Hematopoietic multipotent progenitor cell treated with erythropoietin and hydrocortisone succinate and interleukin-3 and kit ligand, for 4 days (in vitro differentiated cells): Measurements from ENCODE around the gene ESPNL.
"Not testable (repeated sequence)": the region's sequence is repeated elsewhere in the genome, so short reads cannot be mapped to it uniquely, and the experiment has no call there.

Source experiments
- DNase-seq: peaks from one replicate; pipeline ENCODE4 v3.0.0-alpha.2; 2015

The ESPNL gene

DNA sequence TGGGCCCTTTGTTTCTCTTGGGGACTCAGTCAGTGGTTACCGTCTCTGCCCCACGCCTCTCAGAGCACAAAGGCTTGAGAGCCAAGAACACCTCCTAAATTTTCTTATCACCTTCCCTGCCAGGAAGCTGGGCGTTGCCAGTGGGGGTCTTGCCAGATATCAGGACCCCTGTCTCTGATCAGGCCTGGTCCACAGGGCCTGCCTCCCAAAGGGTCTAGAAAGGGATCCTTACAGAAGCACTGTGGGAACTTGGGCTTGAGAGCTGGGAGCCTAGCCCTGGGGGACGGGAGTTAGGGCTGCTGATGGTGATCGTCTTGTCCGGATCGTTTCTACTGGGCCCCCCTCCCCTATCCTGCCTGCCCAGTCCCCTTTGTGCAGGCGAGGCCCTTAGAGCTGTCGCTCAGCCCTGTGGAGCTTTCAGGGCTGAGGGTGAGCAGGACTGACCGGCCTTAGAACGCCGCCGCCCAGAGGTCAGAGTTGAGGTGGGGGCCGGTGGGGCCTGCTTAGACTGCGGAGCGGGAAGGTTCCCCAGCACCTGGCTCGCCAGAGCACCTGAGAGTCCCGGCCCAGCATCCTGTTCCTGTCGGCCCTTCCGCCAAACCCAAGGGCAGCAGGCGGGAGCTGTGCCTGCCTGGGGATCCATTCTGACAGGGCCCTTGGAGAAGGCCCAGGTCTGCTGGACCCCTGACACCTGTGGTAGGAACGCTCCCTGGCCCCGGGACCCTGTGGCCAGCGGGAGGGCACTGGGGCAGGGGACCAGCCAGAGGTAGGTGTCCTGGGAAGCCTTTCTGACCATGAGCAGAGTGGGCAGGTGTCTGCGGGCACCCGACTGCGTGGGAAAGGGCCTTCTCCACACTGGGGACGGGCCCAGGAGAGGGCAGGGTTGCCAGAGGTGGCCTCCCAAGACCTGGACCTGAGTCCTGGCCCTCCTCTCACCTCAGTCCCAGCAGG lies 956 bp downstream of the ESPNL start:
- DNase-seq, result no peak

DNA sequence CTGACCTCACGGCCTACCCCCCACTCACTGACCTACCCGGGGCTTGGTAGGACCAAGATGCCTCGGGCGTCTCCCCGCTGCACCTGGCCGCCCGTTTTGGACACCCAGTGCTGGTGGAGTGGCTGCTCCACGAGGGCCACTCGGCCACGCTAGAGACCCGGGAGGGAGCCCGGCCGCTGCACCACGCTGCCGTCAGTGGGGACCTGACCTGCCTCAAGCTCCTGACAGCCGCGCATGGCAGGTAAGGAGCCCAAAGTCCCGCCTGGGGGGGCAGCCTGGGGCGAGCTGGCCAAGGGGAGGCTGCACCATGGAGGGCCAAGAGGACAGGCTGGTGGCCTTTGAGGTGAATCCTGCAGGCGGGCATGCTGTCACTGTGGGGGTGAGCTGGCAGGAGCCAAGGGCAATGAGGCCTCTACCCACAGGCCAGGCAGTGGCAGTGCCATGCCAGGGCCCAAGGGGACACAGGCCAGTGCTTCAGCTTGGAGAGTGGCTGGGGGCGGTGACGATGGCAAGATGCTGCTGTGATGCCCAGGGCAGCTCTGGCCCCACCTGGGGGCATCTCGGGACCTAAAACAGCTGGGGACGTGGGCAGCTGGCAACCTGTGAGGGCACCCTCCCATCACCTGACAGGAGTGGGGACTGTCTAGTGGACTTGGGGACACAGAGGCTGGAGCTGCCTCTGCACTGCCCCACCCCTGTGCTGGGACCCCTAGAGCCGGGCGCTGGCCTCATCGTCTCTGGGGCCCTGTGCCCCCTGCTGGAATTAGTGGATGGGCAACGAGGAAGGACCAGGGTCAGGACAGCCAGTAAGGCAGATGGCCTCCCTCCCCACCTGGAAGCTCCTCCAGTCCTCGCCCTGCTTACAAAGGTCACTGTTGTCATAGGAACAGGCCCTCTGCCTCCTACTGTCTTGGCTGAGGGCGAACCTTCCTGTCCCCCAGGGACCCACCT lies 2.0 kb downstream of the ESPNL start:
- DNase-seq, result no peak

DNA sequence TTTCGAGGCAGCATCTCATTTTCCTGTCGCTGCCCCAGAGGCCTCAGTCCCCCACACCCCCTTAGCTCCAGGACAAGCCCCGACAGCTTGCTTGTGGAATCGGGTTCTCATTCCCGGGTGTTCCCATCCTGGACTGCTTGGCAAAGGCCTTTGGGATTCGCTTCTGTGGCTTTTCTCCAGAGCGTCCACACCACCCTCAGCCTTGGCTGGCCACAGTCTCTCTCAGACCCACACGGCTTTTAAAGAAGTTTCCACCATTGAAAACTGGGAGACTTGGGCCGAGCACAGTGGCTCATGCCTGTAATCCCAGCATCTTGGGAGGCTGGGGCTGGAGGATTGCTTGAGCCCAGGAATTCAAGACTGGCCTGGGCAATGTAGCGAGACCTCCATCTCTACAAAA lies 2.7 kb downstream of the ESPNL start:
- DNase-seq, result no peak

DNA sequence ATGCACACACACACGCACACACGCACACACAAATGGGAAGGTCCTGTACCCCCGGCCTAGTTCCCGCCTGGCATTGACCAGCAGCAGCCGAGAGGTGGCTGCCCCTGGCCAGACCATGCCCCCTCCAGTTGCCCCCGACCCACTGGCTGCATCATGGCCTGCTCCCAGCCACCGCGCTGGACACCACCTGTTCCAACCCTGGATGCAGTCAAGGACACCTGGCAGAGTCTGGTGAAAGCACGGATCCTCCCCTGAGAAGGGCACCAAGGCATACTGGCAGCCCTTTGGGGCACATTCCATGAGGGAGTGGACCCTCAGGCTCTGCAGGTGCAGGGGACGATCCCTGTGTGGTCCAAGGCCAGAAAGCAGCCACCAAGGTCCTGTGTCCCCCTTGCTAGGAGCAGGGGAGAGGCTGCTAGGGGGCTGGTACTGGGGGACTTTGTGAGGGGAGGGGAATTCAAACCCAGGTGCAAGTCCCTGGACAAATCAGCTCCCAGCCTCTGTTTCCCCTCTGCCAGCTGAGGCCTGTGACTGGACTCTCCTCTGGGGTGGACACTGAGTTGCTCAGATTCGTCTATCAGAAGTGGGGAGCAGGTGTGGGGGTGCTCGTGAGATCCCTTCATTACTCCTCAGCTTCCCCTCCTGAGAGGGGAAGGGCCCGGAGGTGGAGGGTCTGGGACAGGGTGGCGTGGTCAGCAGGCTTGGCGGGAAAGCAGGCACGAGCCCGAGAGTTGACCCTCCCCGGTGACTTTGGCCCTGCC lies 3.5 kb downstream of the ESPNL start:
- no peak for DNase-seq

DNA sequence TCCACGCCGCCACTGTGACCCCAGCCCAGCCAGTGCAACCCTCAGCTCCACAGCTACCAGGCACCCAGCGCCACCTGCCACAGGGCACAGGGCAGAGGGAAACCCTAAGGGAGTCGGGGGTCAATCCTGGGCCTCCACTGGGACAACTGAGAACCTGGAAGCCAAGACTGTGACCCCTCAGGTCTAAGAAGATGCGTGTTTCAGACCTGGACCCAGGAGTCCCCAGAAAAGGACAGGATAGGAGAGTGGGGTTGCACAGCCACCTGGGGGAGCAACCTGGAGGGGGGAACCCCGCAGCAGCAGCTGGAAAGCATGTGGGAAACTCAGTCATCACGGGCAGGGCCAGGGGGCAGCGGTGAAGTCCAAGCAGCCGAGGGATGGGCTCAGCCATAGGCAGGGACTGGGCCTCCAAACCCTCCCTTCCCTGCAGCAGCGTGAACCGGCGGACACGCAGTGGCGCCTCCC lies 4.1 kb downstream of the ESPNL start:
- no peak for DNase-seq

DNA sequence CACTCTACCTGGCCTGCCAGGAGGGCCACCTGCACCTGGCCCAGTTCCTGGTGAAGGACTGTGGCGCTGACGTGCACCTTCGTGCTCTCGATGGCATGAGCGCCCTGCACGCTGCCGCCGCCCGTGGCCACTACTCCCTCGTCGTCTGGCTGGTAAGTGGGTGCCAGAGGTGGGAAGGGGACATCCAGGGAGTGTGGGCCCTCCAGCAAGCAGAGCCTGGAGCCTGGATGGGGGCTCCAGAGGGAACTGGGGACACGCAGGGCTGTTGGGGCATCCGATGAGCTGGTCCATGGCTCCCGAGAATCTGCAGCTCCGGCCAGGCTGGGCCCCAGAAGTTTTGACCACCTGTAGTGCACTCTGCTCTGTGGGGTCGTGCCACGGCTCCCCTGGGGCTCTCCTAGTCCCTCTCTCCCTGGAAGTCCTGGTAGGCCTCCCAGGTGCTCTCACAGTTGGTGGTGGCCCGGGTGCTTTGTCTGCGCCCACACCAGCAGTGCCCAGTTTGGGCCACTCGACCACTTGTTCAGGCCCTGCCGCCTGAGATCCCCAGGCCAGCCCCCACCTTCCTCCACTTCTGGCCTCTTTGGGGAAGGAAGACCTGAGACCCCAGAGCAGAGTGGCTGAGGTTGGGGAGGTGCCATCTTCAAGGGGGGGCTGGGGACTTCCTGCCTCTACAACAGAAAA lies 4.7 kb downstream of the ESPNL start:
- no peak for DNase-seq

DNA sequence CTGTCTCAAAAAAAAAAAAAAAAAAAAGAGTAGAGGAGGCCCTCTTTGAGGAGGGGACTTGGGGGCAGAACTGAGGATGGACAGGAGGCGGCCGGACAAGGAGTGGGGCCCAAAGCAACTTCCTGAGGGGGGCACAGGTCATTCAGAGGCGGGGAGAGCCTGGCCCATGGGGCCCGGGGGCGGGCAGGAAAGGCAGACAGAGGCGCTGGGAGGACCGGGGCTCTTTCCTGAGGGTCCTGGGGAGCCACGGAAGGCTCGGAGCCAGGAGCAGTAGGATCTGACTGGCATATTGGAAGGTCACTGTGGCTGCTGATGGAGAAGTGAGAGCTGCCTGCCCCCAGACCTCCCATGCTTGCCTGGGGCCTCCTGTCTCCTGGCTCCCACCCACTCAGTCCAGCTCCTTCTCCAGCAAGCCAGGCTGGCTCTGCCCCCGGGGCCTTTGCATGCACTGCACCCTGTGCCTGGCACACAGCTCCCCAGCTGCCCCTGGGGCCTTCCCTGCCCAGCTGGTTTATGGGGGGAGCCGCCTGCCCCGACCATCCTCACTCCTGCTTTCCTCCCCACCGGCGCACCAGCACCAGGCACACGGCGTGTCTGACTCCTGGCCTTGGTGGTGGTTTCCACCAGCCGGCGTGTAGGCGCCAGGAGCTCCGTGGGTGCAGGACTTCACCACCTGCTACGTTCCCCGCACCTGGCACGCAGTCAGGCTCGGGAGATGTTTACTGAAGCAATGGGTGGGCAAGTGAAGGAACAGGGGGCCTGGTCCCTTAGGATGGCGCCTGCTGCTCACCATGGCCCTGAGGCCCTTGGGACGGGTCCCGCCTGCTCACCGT lies 5.6 kb downstream of the ESPNL start:
- no peak for DNase-seq

DNA sequence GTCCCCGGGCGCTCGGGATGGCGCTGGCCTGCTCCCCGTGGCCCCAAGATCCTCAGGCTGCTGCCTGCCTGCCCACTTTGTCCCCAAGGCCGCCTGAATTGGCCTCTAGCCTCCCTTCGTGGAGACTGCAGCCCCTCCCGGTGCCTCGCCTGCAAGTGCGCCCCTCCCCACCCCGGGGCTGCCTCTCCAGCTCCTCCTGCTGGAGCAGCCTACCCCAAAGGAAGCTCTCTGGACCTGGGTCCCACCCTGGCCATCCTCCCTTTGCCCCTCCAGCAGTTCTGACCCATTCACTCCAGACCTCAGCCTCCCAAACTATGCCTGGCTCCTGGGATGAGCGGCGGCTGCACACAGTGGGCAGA lies 6.2 kb downstream of the ESPNL start:
- DNase-seq, result no peak

DNA sequence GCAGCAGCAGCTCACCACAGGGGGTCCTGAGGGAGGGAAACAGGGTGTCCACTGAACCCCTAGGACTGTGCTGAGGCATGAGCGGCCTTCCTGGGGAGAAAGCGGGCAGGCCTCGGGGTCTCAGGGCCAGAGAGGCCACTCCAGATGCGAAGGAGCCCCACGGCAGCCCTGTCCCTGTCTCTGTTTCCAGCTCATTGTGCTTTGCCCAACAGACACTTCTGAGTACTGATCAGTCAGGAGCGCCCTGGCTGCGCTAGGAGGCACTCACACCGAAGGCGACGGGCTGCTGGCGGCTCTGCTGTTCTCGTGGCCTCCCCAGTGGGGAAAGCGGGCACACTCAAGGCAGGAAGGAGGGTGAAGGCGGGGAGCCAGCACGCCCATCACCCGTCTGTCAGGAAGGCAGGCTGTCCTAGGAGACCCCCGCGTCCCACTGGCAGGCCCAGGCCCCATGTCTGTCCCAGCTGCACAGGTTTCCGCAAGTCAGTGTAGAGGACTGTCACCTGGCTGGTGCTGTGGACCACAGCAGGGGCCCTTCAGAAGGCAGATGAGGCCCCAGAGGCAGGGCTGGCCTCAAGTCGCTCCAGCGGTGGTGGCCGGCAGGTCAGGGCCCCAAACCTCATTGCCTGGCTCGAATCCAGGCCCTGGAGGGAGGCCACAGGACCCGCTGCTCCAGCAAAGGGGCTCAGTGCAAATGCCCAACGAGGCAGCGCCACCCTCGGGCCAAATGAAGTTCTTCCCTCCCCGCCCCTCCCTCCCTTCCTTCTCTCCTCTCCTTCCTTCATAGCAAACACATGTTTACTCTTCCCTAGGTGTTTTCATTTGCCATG lies 6.8 kb downstream of the ESPNL start:
- peak; percentile 50 for DNase-seq

DNA sequence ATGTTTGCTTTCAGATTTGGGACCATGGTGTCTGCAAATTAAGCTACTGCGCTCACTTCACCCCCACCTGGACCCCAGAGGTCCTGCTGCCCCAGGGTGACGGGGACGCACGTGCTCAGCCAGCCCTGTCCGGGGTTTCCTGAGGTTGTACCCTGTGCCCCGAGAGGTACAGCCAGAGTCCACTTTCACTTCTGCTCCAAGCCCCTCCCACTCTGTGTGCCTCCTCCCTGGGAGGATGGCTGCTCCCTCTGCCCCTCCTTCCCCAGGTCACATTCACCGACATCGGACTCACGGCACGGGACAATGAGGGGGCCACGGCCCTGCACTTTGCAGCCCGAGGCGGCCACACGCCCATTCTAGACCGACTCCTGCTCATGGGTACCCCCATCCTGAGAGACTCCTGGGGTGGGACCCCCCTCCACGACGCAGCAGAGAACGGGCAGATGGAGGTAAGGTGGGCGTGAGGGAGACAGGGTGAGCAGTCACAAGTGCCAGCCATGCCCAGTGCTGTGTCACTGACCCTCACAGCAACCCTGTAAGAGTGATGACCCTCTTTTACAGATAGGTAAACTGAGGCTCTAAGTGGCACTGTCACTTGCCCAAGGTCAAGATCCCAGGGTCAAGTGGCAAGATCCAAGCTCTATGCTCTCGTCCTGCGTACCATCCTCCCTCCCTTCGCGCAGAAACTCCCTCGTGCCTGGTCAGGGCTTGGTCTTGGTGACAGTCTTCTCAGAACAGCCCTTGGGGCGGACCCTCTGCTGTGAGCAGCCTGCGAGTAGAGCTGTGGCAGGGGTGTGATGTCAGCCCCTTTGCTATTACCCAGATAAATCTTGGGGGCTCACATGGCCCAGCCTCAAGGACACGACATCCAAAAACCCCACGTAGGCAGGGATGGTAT lies 7.6 kb downstream of the ESPNL start:
- DNase-seq, result no peak

DNA sequence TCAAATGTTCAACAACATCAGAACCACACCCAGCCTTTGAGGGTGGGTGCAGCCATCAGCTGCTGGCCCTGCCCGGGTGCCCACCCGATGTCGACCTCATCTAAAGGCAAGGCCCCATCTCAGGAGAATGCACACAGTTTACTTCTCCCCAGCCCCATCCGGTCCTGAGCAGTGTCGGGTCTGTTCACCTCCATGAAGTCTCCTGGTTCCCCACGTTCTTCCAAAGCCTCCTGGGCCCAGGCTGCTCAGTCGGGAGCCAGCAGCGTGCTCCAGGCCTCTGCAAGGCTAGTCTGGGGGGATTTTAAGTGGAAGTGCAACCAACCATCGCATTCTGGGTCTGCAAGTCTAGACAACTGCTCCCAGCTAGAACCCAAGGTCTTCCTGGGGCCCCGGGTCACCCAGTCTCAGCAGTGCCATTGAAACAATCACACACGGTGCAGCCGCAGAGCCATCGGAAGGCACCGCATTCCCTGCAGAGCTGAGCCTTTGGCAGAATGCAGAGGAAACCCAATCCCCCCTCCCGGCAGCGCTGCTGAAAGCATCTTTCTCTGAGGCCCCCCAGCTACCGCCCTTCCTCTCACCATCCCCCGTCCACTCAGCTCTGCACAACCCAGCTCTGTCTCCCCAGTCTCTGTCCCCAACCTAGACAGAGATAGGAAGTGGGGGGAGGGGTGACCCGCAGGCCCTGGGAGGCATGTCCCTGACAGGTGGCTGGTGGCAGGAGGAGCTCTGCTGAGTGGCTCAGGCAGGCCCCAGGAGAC lies 8.5 kb downstream of the ESPNL start:
- DNase-seq, result peak; percentile 60

DNA sequence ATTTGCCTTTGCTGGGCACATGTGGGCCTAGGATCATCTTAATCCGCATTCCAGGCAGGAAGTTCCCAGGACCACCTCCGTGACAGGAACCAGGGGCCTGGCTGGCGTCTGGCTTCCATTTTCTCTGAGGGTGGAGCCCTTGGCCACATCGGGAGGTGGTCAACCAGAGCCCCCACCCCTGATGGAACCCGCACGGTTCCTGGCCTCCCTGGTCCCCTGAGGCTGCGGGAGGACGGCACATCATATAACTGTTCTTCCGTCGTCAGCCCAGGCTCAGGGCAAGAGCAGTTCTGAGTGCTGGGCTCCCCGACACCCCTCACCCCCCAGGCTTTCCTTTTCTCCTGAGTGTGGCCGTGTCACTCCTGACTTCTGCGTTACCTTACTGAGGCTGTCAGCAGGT lies 13.5 kb downstream of the ESPNL start:
- DNase-seq, result no peak

DNA sequence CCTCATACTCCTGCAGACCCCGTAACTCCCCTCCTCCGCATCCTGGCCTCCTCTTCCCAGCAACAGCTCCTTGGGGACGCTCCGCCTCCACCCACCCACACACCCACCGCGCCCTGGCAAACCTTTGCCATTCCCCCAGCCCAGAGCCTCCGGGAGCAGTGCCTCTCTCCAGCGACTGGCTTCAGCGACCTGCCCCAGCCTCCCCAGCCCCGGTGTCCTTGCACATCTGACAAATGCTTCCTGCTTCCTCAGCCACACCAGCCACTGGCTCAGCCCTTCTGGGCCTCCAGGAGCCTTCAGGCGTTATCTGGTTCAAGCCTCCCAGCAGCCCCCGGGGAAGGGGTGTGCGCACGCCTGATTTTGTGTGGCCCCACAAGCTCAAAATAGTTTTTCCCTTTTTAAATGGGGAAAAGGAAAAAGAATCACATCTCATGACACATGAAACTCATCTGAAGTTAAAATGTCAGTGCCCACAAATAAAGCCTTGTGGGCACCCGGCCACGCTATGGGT lies 14.2 kb downstream of the ESPNL start:
- no peak for DNase-seq

DNA sequence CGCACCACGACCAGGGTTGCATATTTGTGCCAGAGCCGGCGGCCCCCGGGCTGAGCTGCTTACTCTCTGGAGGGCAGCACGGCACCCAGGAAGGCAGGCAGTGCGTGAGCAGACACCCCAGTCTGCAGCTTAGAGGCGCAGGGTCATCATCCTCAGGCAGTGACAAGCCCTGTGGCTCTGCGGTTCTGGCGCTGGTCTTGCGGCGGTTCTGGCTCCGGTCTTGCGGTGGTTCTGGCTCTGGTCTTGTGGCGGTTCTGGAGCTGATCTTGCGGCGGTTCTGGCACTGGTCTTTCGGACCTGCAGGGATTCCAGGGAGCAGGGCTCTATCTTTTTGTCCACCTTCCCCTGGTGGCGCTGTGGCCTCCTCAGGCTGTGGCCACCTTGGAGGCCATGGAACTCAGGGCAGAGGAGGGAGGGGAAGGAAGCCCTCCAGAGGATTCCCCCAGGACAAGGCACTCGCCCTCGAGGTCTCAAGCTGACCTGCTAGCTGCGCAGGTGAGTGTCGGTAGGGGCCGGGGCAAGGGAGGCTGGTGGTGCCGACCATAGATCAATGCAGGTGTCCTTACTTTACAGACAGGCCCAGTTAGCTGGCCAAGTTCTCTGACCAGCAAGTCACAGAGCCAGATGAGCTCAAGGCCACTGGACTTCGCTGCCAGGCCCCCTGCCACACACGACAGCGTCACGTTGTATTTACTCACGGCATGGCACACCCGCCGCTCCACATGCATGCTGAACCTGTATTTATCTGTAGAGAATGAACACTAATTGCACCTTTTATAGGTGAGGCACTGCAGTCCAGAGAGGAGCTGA lies 14.9 kb downstream of the ESPNL start:
- no peak for DNase-seq

DNA sequence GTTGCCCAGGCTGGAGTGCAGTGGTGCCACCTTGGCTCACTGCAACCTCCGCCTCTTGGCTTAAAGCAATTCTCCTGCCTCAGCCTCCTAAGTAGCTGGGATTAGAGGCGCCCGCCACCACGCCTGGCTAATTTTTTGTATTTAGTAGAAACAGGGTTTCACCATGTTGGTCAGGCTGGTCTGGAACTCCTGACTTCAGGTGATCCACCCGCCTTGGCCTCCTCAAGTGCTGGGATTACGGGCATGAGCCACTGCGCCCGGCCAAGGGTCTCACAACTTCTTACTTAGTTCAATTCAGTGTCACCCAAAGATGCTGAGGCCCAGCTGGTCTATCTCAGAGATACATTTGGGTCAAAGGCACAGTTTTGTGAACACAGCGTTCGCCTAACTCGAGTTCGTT lies 15.6 kb downstream of the ESPNL start:
- not testable (repeated sequence) for DNase-seq

DNA sequence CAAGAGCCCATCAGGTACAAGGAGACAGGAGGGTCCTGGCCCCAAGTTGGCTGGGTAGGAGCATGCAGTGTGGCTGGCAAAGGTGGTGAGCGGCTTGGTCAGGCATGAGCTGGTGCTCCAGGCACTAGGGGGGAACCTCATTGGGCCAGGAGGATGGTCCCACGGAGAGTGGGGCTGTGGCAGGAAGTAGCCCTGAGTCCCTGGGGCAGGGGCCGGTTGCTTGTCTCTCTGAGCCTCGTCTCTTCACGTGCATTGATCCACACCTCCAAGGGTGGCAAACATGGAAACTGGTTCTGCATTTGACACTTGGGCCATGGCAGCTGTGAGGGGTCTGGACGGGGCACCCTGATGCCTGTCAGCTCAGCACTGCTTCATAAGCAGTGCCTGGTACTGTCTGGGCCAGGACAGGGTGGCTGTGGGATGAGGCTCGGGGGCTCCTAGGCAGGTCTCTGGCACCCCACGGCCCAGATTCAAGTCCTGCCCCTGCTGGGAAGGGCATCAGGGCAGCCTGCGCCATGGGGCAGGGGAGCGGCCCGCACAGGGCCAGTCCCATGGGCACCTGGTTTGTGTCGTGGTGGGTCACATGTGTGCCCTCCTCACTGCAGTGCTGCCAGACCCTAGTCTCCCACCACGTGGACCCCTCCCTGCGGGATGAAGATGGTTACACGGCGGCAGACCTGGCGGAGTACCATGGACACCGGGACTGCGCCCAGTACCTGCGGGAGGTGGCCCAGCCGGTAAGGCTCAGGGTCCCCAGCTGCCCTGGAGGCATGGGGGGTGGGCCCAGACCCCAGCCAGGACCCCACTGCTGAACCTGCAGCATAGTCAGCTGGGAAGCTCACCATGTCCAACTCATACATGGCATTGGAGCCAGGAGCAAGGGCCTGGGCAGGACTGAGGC lies 16.4 kb downstream of the ESPNL start:
- DNase-seq, result no peak
